NCI-H1930 (cell line): ENCODE measurements around the gene SOX30.

Experiments
- DNase-seq, 2 experiments: peaks; one replicate each; lab custom pipeline; 2025; lab: John Stamatoyannopoulos, UW

Gene SOX30

DNA sequence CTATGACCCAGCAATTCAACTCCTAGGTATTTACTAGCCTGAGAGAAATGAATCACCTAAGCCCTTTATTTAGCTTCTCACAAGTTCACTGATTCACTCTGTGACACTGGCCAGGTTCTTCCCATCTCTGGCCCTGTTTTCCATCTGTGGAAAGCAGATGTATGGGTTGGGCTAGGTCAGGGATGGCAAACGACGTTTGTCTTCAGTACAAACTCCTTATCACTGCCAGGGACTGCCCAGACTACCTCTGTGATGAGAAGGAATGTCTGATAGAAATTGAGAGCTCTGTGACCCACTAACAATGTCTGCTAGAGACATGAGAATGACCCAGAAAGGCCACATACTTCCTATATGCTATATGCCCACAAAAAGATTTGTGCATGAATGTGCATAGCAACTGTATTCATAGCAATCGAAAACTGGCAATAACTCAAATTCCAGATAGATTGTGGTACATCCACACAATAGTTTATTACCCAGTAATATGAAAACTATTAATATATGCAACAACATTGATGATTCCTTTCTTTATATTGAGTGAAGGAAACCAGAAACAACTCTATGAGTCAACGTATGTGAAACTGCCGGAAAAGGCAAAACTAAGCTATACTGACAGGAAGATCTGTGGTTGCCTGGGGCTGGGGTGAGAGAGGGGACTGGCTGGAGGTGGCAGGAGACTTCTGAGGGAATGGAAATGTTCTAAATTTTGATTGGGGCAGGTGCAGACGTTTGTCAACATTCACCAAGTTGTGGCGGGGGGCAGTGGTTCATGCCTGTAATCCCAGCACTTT, 44.7 kb downstream of the SOX30 start:
- no peak for DNase-seq

DNA sequence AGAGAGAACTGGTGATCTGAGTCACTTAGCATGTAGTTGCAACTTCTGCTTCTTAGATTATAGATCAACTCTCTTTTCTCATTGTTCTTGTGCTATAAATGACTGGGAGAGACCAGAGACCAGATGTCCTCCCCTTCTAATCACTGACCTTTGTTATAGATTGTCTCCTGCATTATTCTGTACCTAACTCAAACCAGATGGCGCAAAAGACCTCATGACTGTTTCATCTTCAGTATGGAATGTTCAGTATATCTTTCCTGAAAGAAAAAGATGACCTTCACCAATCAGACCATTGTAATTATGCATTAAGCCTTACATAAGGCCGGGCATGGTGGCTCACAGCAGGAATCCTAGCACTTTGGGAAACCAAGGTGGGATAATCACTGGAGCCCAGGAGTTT, 46.2 kb downstream of the SOX30 start:
- no peak for DNase-seq

DNA sequence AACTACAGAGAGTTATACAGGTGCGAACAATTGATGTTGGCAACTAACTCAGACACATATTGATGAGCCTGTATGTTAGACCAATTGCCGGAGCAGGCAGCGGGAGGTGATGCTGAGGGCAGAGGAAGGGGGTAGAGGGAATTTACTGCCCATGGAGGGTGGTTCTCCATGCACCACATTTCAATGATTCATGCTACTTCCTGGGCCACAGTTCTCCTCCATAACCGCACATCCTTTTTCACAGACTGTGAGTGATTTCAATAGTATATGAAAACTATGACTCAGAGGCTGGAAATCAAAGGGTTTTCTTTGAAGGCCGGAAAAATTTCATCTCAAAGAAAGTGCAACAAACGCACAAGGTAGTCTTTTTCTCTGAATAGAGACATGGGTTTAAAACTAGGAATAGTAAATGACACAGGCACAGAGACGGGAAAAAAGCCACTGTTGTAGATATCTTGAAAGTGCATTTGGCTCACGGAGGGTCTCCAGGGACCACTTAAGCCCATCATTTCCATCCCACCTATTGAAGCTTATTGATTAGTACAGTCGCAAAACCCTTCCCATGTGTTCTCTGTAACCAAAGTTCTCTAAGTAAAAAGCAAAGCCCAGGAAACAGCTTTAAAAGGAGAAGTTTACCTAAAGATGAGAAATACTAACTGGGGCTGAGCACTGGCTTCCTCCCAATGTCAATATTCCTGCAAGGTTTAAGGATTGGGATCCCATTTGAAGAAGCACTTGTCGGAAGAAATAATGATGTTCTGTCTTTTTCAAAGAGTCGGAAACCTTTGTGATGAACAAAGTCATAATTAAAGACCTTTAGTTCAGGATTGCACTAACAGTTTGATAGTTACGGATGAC, 48.7 kb downstream of the SOX30 start:
- DNase-seq: no peak

DNA sequence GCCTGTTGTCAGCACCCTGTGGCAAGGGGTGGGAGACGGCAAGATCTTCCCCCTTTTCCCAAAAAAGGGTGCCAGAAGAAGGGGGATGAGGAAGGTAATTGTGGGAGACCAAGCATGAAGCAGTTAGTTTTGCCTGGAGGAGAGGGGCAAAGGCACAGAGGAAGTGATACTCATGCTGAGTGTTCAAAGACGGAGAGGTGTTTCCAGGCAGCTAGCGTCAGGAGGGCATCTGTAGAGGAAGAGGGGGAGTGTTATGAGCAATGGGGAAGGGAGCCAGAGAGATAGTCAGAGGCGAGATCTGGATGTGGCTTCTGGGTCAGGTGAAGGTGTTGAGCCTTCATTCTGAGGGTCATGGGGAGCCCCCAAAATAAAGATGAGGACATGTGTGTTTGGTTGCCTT, 49.7 kb downstream of the SOX30 start:
- DNase-seq: no peak

DNA sequence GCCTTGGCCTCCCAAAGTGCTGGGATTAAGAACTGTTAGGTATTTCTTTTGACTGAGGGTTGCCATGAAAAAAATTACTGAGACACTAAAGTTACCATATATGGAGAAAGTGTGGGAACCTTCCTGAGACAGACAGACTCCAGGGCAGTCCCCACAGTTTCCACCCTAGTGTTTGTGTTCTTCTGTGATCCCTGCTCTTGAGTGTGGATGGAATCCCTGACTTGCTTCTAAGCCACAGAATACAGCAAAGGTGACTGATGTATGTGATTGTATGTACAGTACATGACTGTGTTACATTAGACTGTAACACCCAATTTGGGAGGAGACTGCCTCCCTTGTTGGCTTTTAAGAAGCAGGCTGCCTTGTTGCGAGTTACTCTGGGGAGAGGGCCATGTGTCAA, 52.0 kb downstream of the SOX30 start:
- DNase-seq: no peak

DNA sequence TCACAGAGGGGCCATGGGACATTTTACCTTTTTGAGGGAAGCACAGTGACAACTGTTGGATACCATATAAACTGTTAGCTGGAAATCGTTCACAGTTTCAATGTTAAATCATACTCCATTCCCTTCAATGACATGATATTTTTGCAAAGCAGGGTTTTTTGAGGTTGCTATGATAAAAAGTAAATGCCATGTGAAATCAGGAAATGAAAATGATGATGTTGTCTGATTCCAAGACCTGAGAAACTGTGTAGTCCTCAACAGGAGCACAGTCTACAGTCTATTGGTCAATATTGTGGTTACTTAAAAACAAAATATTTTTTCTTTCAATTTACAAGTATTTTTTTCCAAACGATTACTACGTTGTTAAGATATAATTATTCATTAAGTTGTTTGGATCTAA, 52.7 kb downstream of the SOX30 start:
- DNase-seq: no peak

DNA sequence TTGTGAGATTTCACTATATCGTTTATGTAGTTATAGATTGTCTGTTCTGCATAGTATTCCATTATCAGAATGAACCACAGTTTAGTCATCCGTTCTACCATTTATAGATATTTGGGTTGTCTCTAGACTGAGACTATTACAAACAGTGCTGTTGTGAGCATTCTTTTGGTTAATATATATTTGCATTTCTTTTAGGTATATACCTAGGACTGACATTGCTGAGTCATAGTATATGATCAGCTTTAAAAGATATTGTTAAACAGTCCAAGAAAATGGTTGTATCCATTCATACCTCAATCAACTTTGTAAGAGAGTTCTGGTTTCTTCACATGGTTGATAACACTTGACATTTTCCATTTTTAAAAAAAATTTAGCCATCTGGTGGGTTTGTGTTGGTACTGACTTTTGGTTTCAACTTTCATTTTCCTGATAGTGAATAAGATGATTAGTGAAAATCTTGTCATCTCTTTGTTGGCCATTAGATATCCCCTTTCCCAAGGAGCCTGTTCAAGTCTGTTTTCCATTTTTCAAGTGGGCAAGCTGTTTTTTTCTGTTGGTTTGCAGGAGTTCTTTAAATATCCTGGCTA, 53.8 kb downstream of the SOX30 start:
- DNase-seq: no peak

DNA sequence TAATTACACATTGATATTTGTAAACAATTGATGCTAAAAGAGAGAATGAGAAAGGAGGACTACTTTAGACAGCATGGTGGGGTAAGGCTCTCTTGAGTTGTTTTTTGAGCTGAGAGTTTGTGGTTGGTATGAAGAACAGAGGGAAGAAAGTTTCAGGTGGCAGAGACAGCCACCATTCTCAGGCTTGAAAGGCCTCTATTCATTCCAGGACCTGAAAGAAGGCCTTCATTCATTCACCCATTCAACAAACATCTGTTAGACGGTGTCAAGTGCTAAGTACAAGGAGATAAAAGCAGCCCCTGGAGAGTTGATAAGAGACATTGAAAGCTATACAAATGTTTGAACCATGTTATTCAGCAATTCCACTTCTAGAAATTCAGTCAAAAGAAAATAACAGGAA, 55.0 kb downstream of the SOX30 start:
- no peak for DNase-seq

DNA sequence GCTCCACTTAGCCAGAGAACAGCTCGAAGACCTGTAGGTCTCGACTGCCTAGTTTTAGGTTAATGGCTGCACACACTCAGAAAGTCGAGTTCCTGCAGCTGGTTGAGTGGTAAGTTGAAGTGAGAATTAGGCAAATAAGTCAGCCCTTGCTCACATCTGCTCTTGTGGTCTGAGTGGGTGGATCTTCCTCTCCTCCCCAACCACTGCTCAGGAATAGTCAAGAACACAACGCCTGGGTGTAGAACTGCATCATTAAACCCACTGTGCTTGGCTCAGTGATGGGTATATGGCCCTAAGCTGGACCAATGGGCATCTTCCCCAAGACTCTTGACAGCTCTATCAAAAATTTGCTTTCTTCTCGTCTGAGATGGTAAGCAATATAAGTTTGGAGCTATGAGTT, 55.8 kb downstream of the SOX30 start:
- DNase-seq: no peak

DNA sequence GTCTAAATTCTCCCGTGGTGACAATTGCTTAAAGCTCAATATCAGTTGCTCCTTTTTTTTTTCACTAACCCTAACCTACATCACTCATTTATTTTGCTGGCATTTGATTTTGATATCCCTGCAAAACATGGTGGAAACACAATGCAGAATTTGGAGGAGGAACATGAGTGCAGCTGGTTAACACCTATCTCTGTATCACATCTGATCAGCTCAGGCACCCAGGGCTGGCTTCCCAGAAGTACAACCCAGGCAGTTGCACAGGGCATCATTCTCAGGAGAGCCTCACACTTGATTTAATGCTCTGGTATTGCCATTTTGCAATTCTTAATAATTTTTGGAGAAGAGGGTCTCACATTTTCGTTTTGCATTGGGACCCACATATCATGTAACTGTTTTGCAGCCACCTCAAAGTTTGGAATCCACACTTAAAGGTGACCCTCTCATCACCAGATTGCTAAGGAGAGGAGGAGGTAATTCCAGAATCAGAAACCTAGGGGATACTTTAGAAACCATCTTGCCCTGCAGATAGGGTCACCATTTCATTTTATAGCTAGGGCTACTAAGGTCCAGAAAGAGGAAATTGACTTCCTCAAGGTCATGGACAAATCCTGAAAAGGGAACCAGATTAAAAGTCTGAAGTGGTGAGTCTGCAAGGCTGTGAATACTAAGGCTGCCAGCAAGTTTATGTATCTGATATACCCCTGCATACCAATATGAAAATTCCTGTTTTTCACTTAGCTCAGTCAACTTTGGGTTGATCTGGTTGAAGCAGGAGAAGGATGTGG, 57.4 kb downstream of the SOX30 start:
- no peak for DNase-seq

DNA sequence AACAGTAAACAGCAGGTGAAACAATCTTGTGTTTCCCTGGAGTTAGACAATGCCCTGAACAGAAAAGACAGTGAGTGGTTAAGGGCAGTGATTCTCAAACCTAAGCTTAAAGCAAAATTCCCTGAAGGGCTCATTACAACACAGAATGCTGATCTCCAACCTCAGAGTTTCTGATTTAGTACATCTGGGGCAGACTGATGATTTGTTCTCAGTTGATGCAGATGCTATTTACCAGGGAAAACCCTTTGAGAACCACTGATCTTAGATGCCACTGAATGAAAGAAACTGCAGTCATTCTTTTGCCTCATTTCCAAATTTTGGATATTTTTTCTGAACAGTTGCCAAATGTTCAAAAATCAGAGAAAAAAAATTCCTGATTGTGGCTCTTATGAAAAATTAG, 58.0 kb downstream of the SOX30 start:
- no peak for DNase-seq

DNA sequence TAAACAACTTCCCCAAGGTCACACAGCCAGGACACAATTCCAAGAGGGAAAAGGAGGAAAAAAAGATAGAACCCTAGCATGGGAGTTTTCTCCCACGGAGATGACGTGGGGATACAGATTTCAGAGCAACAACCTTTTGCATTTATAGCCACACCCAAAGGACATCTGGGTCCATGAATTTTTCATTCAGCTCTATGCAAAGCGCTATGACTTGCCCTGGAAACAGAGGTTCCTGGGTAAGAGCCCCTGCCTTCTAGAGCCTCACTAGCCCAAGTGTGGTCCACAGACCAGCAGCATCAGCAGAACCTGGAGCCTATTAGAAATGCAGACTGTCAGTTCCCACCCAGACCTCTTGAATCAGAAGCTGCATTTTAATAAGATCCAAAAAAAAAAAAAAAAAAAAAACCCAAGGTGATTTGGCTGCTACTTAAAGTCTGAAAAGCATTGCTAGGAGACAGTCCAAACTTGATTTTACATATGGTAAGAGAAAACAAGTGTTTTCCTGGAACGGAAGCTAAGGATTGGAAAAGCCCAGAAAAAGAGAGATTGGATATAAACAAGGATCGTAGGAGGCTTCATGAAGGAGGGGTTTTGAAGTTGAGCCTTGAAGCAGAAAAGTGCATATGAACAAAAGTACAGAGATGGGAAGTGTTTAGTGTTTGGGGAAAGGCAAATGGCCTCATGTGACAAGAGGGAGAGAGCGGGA, 59.0 kb downstream of the SOX30 start:
- no peak for DNase-seq

DNA sequence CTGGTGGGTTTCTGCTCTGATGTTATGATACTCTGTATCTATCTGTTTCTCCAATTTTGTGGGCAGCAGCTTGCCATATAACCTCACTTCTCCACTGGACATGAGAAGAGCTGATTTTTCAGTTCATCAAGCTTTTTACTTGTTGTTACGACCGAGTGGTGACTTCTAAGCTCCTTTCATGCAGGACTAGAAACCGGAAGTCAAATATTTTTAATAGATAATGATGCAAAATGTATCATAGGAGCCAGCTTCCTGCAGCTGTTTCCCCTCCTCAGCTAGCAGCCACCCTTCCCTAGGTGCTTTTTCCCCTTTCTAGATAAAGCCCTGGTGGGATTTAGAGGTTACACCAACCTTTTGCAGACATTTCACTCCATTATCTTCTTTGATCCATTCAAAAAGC, 59.6 kb downstream of the SOX30 start:
- DNase-seq: no peak

DNA sequence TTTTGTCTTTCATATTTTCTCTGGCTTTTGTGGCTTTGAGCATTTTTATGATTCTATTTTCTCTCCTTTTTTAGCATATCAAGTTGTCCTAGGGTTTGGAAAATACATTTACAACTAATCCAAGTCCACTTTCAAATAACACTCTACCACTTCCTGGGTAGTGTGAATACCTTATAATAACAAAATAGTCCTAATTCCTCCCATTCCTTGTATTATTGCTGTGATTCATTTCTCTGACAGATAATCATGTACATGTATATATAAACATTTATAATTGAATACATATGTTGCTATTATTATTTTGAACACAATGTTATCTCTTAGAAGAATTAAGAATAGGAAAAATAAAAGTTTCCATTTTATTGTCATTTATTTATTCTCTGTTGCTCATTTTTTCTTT, 61.8 kb downstream of the SOX30 start:
- DNase-seq: no peak

DNA sequence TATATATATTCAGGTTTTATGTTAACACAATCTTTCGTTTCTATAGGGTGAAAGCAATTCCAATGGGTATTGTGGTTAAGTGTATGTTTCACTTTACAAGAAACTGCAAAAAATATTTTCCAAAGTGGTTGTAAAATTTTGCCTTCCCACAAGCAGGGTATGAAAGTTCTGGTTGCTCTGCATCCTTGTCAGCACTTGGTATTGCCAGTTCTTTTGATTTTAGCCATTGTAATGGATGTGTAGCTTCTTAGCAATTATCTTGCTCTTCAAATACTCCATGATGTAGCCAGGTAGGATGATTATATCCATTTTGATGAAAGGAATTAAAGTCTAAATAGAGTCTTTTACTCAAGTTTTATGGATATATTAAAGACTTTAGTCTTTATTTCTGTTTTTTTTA, 67.6 kb downstream of the SOX30 start:
- DNase-seq: no peak

DNA sequence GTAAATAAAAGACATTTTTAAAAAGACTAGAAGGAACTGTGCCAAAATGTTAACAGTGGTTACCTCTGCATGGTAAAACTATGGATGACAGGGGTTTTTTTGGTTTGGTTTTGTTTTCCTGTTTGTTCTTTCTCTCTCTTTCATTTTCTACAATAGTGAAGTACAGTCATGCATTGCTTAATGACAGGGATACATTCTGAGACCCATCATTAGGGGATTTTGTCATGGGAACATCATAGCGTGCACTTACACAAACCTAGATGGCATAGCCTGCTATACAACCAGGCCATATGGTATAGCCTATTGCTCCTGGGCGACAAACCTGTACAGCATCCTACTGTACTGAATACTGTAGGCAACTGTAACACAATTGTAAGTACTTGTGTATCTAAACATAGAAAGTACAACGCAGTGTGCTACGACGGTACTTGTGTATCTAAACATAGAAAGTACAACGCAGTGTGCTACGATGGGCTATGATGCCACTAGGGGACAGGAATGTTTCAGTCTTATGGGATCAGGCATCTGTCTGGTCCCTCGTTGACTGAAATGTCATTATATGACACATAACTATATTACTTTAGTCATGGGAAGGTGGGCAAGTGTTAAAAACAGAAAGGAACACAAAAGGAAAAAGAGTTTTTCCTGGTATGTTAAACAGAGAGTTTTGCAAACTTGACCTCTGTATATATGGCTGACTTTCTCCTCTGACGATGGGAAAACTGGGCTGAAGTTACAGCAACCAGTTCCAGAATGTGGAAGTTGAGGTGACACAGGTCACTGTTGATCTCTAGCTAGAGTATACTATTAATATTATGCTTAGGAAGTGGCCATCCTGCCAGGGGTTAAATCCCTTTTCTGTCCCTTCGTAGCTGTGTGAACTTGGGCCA, 69.3 kb downstream of the SOX30 start:
- DNase-seq: no peak

DNA sequence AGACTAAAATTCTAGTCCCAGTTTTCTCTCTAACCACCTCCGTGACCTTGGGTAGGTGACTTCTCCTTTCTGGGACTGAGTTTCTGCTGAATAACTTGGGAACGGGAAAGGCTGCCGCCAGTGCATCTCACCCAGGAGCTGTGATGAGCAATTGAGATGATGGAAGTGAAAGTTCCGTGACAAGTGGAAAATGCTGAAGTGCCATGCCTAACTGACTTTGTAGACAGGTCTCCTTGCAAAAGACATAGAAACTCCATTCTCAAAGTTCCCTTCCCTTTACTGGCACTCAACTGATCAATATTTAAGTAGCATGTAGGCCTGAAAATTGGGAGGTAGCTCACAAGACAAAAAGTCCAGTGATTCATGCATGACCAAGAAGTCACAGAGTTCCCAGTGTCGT, 70.3 kb downstream of the SOX30 start:
- no peak for DNase-seq

DNA sequence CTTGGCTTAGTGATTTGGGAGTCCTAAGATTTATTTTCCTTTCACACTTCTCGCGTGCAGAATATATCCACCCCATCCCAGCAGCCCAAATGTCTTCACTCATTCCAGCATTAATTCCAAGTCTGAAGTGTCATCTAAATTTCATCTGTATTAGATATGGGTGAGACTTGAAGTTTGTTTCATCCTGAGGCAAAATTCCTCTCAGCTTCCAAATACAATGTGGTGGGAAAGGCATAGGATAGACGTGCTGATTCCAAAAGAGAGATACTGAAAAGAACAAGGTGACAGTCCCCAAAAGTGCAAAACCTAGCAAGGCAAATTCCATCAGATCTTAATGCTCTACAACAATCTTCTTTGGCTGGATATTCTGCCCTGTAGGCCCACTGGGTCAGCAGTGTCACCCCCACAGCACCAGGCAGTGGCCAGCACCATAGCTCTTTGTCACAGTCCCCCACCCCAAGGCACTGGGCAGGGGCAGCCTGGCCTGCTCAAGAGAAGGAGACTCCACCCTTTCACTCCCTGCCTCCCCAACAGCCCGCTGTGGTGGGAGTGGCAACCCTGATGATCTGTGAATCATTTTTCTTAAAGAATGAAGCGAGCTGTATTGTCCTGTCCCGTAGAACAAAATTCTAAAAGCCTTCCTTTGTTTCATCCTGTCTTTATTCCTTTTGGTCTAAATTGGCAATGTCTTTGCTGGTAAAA, 74.0 kb downstream of the SOX30 start:
- DNase-seq: no peak

DNA sequence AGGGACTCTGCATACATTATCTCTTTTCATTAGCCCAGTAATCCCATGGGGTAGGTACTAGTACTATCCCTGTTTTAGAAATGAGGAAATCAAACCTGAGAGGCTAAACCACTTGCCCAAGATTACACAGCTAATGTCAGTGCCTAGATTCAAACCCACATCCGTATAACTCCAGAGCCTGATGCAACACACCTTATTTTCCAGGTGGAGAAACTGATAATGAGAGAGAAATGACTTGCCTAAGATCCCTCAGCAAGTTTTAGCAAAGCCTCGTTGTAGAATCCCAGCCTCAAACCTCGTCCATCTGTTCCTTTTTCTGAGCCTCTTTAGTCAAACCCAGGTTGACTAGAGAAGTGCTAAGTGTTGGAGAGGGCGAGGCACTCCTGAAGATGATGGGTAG, 75.6 kb downstream of the SOX30 start:
- DNase-seq: no peak
